Progenitor cell of endocrine pancreas (in vitro differentiated cells): ENCODE data around the gene MSANTD2. TPM values are rescaled to one million over a fixed set of nuclear protein-coding genes. Genes with fewer than 3 reads are reported as not detected.

Source experiments
- DNase-seq: peaks from one replicate; pipeline ENCODE4 v3.0.0; 2021; ENCODE audit warnings: low spot score; ENCODE audit not compliant: unreplicated experiment
- H3K27ac Mint-ChIP-seq: 2 replicates; pipeline ENCODE4 v1.8.0; 2021; ENCODE audit warnings: mild to moderate bottlenecking, moderate library complexity, mixed read lengths
- H3K27me3 Mint-ChIP-seq: 2 replicates; pipeline ENCODE4 v1.8.0; 2021; ENCODE audit warnings: mixed read lengths
- H3K36me3 Mint-ChIP-seq: 2 replicates; pipeline ENCODE4 v1.8.0; 2022; ENCODE audit warnings: mixed read lengths; ENCODE audit not compliant: insufficient read depth
- H3K4me1 Mint-ChIP-seq: 2 replicates; pipeline ENCODE4 v1.8.0; 2021; ENCODE audit warnings: low read depth, mixed read lengths
- H3K4me3 Mint-ChIP-seq: 2 replicates; pipeline ENCODE4 v1.8.0; 2021; ENCODE audit warnings: low read depth, mild to moderate bottlenecking, moderate library complexity, mixed read lengths
- H3K9me3 Mint-ChIP-seq: 2 replicates; pipeline ENCODE4 v1.8.0; 2021; ENCODE audit warnings: low read depth, mixed read lengths
- CTCF ChIP-seq: fragments of 200-600 bp; sonication (generic); IDR thresholded peaks from one replicate; pipeline ENCODE4 v1.5.0; 2021; ENCODE audit warnings: antibody characterized with exemption, mild to moderate bottlenecking; ENCODE audit not compliant: unreplicated experiment
- total RNA-seq: library from RNA; stranded (reverse); gene quantifications from 2 replicates; pipeline ENCODE4 v1.2.1, GENCODE V29; 2021

Gene MSANTD2
- total RNA-seq, 1 donor from 2014 or later = 41.6 TPM

- no peak for DNase-seq
- H3K9me3 Mint-ChIP-seq = no peaks in the 10 kb centered on the region
- no peaks in the 10 kb centered on the region for H3K36me3 Mint-ChIP-seq
- no peaks in the 10 kb centered on the region for H3K4me1 Mint-ChIP-seq
- no peak for TF ChIP-seq CTCF
- no peak overlapping the region for H3K27ac Mint-ChIP-seq
- H3K27me3 Mint-ChIP-seq = peaks cover 31% of the 10 kb centered on the region
- no peak overlapping the region for H3K4me3 Mint-ChIP-seq
These were observed 31.7 kb upstream of the MSANTD2 start for GRCh38 chr11:124831897-124832296.

GRCh38 chr11:124830749-124831148, 30.5 kb upstream of the MSANTD2 start:
- no peak for DNase-seq
- no peak overlapping the region for H3K4me3 Mint-ChIP-seq
- TF ChIP-seq CTCF = no peak
- H3K27ac Mint-ChIP-seq = no peak overlapping the region
- H3K36me3 Mint-ChIP-seq = no peaks in the 10 kb centered on the region
- no peaks in the 10 kb centered on the region for H3K4me1 Mint-ChIP-seq
- no peaks in the 10 kb centered on the region for H3K9me3 Mint-ChIP-seq
- H3K27me3 Mint-ChIP-seq = peaks cover 28% of the 10 kb centered on the region

GRCh38 chr11:124829986-124830385, 29.8 kb upstream of the MSANTD2 start:
- no peaks in the 10 kb centered on the region for H3K36me3 Mint-ChIP-seq
- H3K9me3 Mint-ChIP-seq = no peaks in the 10 kb centered on the region
- TF ChIP-seq CTCF = no peak
- no peak for DNase-seq
- H3K27me3 Mint-ChIP-seq = peaks cover 25% of the 10 kb centered on the region
- no peak overlapping the region for H3K4me3 Mint-ChIP-seq
- no peaks in the 10 kb centered on the region for H3K4me1 Mint-ChIP-seq
- H3K27ac Mint-ChIP-seq = no peak overlapping the region

GRCh38 chr11:124825876-124826275, 25.7 kb upstream of the MSANTD2 start:
- no peaks in the 10 kb centered on the region for H3K9me3 Mint-ChIP-seq
- no peak overlapping the region for H3K4me3 Mint-ChIP-seq
- no peak overlapping the region for H3K27ac Mint-ChIP-seq
- H3K4me1 Mint-ChIP-seq = peaks cover 6% of the 10 kb centered on the region
- H3K36me3 Mint-ChIP-seq = no peaks in the 10 kb centered on the region
- no peak for DNase-seq
- TF ChIP-seq CTCF = no peak
- H3K27me3 Mint-ChIP-seq = peaks cover 12% of the 10 kb centered on the region

GRCh38 chr11:124823512-124824376, 23.5 kb upstream of the MSANTD2 start:
- no peaks in the 10 kb centered on the region for H3K36me3 Mint-ChIP-seq
- peaks cover 6% of the 10 kb centered on the region for H3K27me3 Mint-ChIP-seq
- no peaks in the 10 kb centered on the region for H3K9me3 Mint-ChIP-seq
- H3K27ac Mint-ChIP-seq = no peak overlapping the region
- DNase-seq = no peak
- no peak overlapping the region for H3K4me3 Mint-ChIP-seq
- TF ChIP-seq CTCF = no peak
- H3K4me1 Mint-ChIP-seq = peaks cover 6% of the 10 kb centered on the region
